Spleen (tissue), 11 donors: ENCODE measurements around the gene RFX2. TPM values are rescaled to one million over a fixed set of nuclear protein-coding genes. Genes with fewer than 3 reads are reported as not detected.

Source experiments
- DNase-seq: peaks from one replicate; pipeline ENCODE4 v3.0.0-alpha.2; 2020
- H3K27ac ChIP-seq, 8 donors: fragments of 200-600 bp; sonication (generic) in 7 of 8; 1 replicate in 4 of 8; 2 replicates in 4 of 8; pipeline versions ENCODE4 v1.5.0 to v1.8.0; 2016 to 2021; ENCODE audit warnings: inconsistent platforms in 4 of 8, mild to moderate bottlenecking in 4 of 8, moderate library complexity in 1 of 8
- H3K27me3 ChIP-seq, 7 donors: fragments of 200-600 bp; sonication (generic) in 6 of 7; replicated peaks in 1 of 7; 1 replicate in 4 of 7; 2 replicates in 3 of 7; pipeline versions ENCODE4 v1.5.0 to v1.8.0; 2016 to 2021; ENCODE audit warnings: inconsistent platforms in 3 of 7, mild to moderate bottlenecking in 1 of 7
- H3K36me3 ChIP-seq, 6 donors: fragments of 200-600 bp; sonication (generic) in 5 of 6; 1 replicate in 4 of 6; 2 replicates in 2 of 6; pipeline versions ENCODE4 v1.5.0 to v1.8.0; 2016 to 2021; ENCODE audit warnings: inconsistent platforms in 2 of 6
- H3K4me1 ChIP-seq, 6 donors: fragments of 200-600 bp; sonication (generic) in 5 of 6; 1 replicate in 3 of 6; 2 replicates in 3 of 6; pipeline versions ENCODE4 v1.5.0 to v1.8.0; 2016 to 2021; ENCODE audit warnings: inconsistent platforms in 3 of 6
- H3K4me3 ChIP-seq, 8 donors: fragments of 200-600 bp; sonication (generic) in 7 of 8; 1 replicate in 4 of 8; 2 replicates in 4 of 8; pipeline versions ENCODE4 v1.5.0 to v1.8.0; 2016 to 2021; ENCODE audit warnings: inconsistent platforms in 4 of 8, mild to moderate bottlenecking in 4 of 8, moderate library complexity in 2 of 8
- H3K9me3 ChIP-seq, 8 donors: fragments of 200-600 bp; sonication (generic) in 7 of 8; 1 replicate in 4 of 8; 2 replicates in 4 of 8; pipeline versions ENCODE4 v1.5.0 to v1.8.0; 2016 to 2021; ENCODE audit warnings: inconsistent platforms in 4 of 8
- CTCF ChIP-seq, 11 experiments: fragments of 200-600 bp in 7 of 11; fragments of 450-650 bp in 4 of 11; sonication (generic) in 4 of 11; IDR thresholded peaks in 8 of 11; conservative IDR thresholded peaks in 3 of 11; 1 replicate in 7 of 11; 2 replicates in 4 of 11; pipeline versions ENCODE4 v1.4.0 to v1.8.0; 2016 to 2021; ENCODE audit warnings: antibody characterized with exemption in 11 of 11, inconsistent platforms in 4 of 11, mild to moderate bottlenecking in 1 of 11
- POLR2A ChIP-seq, 3 donors: fragments of 450-650 bp; IDR thresholded peaks; one replicate each; pipeline ENCODE4 v1.5.1; 2017; ENCODE audit warnings: antibody characterized with exemption in 3 of 3, mild to moderate bottlenecking in 1 of 3
- POLR2AphosphoS5 ChIP-seq, 3 donors: sonication (generic); formaldehyde crosslinking; IDR thresholded peaks; one replicate each; pipeline ENCODE4 v1.5.1; 2017; ENCODE audit warnings: antibody characterized with exemption in 3 of 3
- WGBS, 5 donors: extraction: QIAGEN DNeasy Blood & Tissue Kit in 3 of 5; methylation state at CpG; one replicate each; pipeline versions ENCODE4 v1.1.5 to v1.1.7; 2013 to 2018; 5-methylcytosine and 5-hydroxymethylcytosine counted together
- intact Hi-C: fragments of 100-400 bp; cut with DNase I; formaldehyde crosslinking; loops from one replicate; pipeline ENCODE4 v1.15.0; 2023; ENCODE audit warnings: low total_unique reads
- polyA plus RNA-seq, 3 donors: library from polyadenylated mRNA; stranded (reverse); fragments of 200-250 nt; gene quantifications; one replicate each; pipeline ENCODE4 v1.2.1, GENCODE V29; 2013
- total RNA-seq, 7 donors: library from RNA; depleted of rRNA in 3 of 7; stranded (reverse); fragments of >200 nt in 3 of 7; fragmentation: NEBNext Ultra II Directional in 4 of 7; extraction: Animal tissue kit (Norgen Biotek cat#: 25700) in 4 of 7; gene quantifications; one replicate each; pipeline versions ENCODE4 v1.1.0 to v1.2.1, GENCODE V29; 2016 to 2021
- donor health status: healthy with polysubstance abuse.
- donor health status: DM: no; HTN: no; CAD: no; lungs with moderate emphysema.
- donor health status: DM: no; HTN: no; CAD: no.
- donor health status: Bipolar disorder and iron deficiency.
- donor health status: healthy.
- donor health status: DM: no; HTN: no; CAD: no.
- donor health status: DM: yes; HTN: yes; CAD: no.

The RFX2 gene
- total and polyA plus RNA-seq, 10 donors = 1.1 to 15.8 (median 7.8) TPM

DNA sequence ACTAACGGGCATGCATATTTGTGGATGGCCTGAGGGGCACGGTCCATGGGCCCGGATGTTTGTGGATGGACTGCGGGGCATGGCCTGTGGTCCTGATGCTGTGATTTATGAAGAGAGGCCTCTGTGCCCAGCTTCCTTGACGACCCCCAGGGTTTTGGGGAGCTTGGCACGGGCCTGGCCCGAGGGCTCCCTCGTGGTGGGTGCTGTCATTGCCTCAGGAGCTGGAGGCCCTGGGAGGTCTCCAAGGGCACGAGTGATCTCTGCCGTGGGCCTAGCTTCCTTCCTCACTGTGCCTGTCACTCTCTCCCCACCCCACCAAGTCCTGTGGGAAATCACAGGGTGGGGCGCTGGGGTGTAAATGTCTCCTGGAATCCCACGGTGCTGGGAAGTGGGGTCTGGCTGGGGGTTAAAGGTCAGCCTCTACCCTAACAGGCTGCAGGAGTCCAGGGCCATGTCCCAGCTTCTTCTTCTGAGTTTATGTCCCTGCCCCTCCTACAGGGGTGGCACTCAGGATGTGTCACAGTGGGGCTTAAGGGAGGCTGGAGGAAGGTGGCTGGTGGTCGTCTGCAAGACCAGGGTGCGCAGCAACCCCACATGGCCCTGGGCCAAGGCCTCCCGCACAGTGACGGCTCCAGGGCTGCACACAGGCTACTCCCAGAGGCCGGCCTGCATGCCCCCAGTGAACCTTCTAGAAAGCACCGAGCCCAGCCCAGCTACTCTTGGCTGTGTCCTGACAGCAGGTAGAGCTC is 104.8 kb downstream of the RFX2 start:
- no peaks in the 10 kb centered on the region for H3K27me3 ChIP-seq
- H3K27ac ChIP-seq = no peak overlapping the region
- no peak for DNase-seq
- H3K4me3 ChIP-seq = no peak overlapping the region
- no peak for TF ChIP-seq POLR2AphosphoS5 (IDR thresholded peaks at IDR 0.05)
- no peak for TF ChIP-seq CTCF (IDR thresholded peaks at IDR 0.05 in 8 of 11, conservative IDR thresholded peaks at IDR 0.05 in 3 of 11)
- no peak for TF ChIP-seq POLR2A (IDR thresholded peaks at IDR 0.05)
- peaks cover 0 to 80% (median 0%) of the 10 kb centered on the region in 6 donors for H3K36me3 ChIP-seq
- WGBS, 5 donors = 72 to 82% (median 79%) methylated on average over 7 to 18 of the region's 18 CpGs
- H3K9me3 ChIP-seq = peaks cover 0 to 4% (median 2%) of the 10 kb centered on the region in 8 donors
- intact Hi-C loops = no loop called here
- H3K4me1 ChIP-seq = no peaks in the 10 kb centered on the region

- H3K4me1 ChIP-seq = no peaks in the 10 kb centered on the region
- H3K9me3 ChIP-seq = peaks cover 0 to 12% (median 7%) of the 10 kb centered on the region in 8 donors
- H3K4me3 ChIP-seq = no peak overlapping the region
- no peak for DNase-seq
- WGBS, 5 donors = 81 to 86% (median 83%) methylated on average over 9 to 10 of the region's 10 CpGs
- no peak overlapping the region for H3K27ac ChIP-seq
- intact Hi-C loops = no loop called here
- TF ChIP-seq CTCF (IDR thresholded peaks at IDR 0.05 in 8 of 11, conservative IDR thresholded peaks at IDR 0.05 in 3 of 11) (no peak), POLR2A (IDR thresholded peaks at IDR 0.05) (no peak), POLR2AphosphoS5 (IDR thresholded peaks at IDR 0.05) (no peak)
- H3K27me3 ChIP-seq = no peaks in the 10 kb centered on the region
- H3K36me3 ChIP-seq = peaks cover 0 to 83% (median 0%) of the 10 kb centered on the region in 6 donors
Observed at GRCh38 chr19:6003976-6004375, 106.3 kb downstream of the RFX2 start.

DNA sequence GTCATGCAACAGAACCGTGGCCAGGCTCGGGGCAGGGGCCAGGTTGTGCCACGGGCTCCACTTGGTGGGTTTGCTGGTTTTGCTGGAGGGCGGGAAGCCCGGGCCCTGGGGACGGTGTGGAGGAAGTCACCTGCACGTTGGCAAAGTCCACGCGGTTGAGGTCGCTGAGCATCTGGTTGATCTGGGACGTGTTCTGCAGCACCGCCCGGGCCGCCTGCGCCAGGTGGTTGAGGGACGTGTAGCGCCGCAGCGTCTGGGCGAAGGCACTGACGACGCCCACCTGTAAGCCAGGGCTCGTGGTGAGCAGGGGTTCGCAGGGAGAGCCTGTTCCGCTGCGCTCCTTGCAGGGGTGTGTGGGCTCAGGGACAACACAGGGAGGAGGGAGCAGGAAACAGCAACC is 107.7 kb downstream of the RFX2 start:
- H3K27ac ChIP-seq = no peak overlapping the region
- no peak overlapping the region for H3K4me3 ChIP-seq
- DNase-seq = no peak
- no peaks in the 10 kb centered on the region for H3K27me3 ChIP-seq
- H3K4me1 ChIP-seq = no peaks in the 10 kb centered on the region
- TF ChIP-seq POLR2A (IDR thresholded peaks at IDR 0.05) (no peak), CTCF (IDR thresholded peaks at IDR 0.05 in 8 of 11, conservative IDR thresholded peaks at IDR 0.05 in 3 of 11) (no peak), POLR2AphosphoS5 (IDR thresholded peaks at IDR 0.05) (no peak)
- H3K9me3 ChIP-seq = peaks cover 0 to 12% (median 7%) of the 10 kb centered on the region in 8 donors
- intact Hi-C loops = no loop called here
- WGBS, 5 donors = 93 to 96% (median 93%) methylated on average over 17 to 26 of the region's 26 CpGs
- H3K36me3 ChIP-seq = peaks cover 0 to 84% (median 0%) of the 10 kb centered on the region in 6 donors

GRCh38 chr19:6000228-6000847 is 110.0 kb downstream of the RFX2 start:
- Histone ChIP-seq H3K9me3 (peaks cover 0 to 12% (median 7%) of the 10 kb centered on the region in 8 donors), H3K4me1 (no peaks in the 10 kb centered on the region), H3K27me3 (no peaks in the 10 kb centered on the region), H3K4me3 (no peak overlapping the region), H3K27ac (no peak overlapping the region), H3K36me3 (peaks cover 0 to 87% (median 0%) of the 10 kb centered on the region in 6 donors)
- intact Hi-C loops = no loop called here
- WGBS, 5 donors = 78 to 97% (median 94%) methylated on average over 7 of the region's 7 CpGs
- TF ChIP-seq POLR2AphosphoS5 (IDR thresholded peaks at IDR 0.05) (no peak), POLR2A (IDR thresholded peaks at IDR 0.05) (no peak), CTCF (IDR thresholded peaks at IDR 0.05 in 8 of 11, conservative IDR thresholded peaks at IDR 0.05 in 3 of 11) (no peak)
- DNase-seq = no peak
